Psoas muscle (tissue), 7 donors: ENCODE results near the gene TMEM106A. TPM values are rescaled to one million over a fixed set of nuclear protein-coding genes. Genes with fewer than 3 reads are reported as not detected.

ENCODE experiments used
- polyA plus RNA-seq, 3 donors: library from polyadenylated mRNA; stranded (reverse); fragments of 200-250 nt; gene quantifications; one replicate each; pipeline ENCODE4 v1.2.3, GENCODE V29; 2013
- total RNA-seq, 4 donors: library from RNA; stranded (reverse); fragmentation: NEBNext Ultra II Directional in 2 of 4; extraction: Animal tissue kit (Norgen Biotek cat#: 25700) in 2 of 4; gene quantifications; one replicate each; pipeline versions ENCODE4 v1.2.1 to v1.2.4, GENCODE V29; 2021 to 2023
- donor health status: healthy with polysubstance abuse.
- donor health status: DM: no; HTN: no; CAD: no; lungs with moderate emphysema.
- donor health status: Bipolar disorder and iron deficiency.
- donor health status: healthy.
- donor health status: DM: no; HTN: no; CAD: no.
- donor health status: DM: no; HTN: no; CAD: no.
- donor health status: DM: yes; HTN: yes; CAD: no.

The TMEM106A gene
- total and polyA plus RNA-seq, 7 donors, result 0.21 to 3.4 (median 1.9) TPM

Other genes with a start within 250 kb of the TMEM106A start
- 10 to 100 TPM; 29.7 to 54.6 (median 43.1) TPM for gene AARSD1, start 247.4 kb upstream of the TMEM106A start, total RNA-seq
- gene AARSD1, start 247.4 kb upstream of the TMEM106A start, polyA plus RNA-seq, result 10 to 100 TPM; 55.2 to 68.1 (median 55.3) TPM
- 10 to 100 TPM; 47.8 to 66.0 (median 55.3) TPM for gene PTGES3L, start 231.8 kb upstream of the TMEM106A start, total RNA-seq
- 10 to 100 TPM; 43.7 to 59.5 (median 44.7) TPM for gene PTGES3L, start 231.8 kb upstream of the TMEM106A start, polyA plus RNA-seq
- 10 to 100 TPM in 2 of 4 donors, 1 to 10 TPM in 2; 8.7 to 16.8 (median 12.8) TPM for gene RUNDC1, start 231.3 kb upstream of the TMEM106A start, total RNA-seq
- 10 to 100 TPM; 10.4 to 17.8 (median 10.6) TPM for gene RUNDC1, start 231.3 kb upstream of the TMEM106A start, polyA plus RNA-seq
- 1,000 to 10,000 TPM in 1 of 4 donors, 100 to 1,000 TPM in 3; 506 to 1,045 (median 824) TPM for gene RPL27, start 213.5 kb upstream of the TMEM106A start, total RNA-seq
- 1,000 to 10,000 TPM; 2,533 to 3,118 (median 2,913) TPM for gene RPL27, start 213.5 kb upstream of the TMEM106A start, polyA plus RNA-seq
- gene IFI35, start 205.1 kb upstream of the TMEM106A start, total RNA-seq, result 1 to 10 TPM; 4.6 to 6.5 (median 6.2) TPM
- 1 to 10 TPM; 4.2 to 7.8 (median 6.5) TPM for gene IFI35, start 205.1 kb upstream of the TMEM106A start, polyA plus RNA-seq
- gene VAT1, start 189.5 kb upstream of the TMEM106A start, total RNA-seq, result 10 to 100 TPM; 20.0 to 50.6 (median 34.1) TPM
- 10 to 100 TPM; 19.2 to 20.2 (median 19.7) TPM for gene VAT1, start 189.5 kb upstream of the TMEM106A start, polyA plus RNA-seq
- gene RND2, start 186.6 kb upstream of the TMEM106A start, total RNA-seq, result under 1 TPM; 0.04 to 0.22 (median 0.16) TPM
- gene RND2, start 186.6 kb upstream of the TMEM106A start, polyA plus RNA-seq, result under 1 TPM; 0.04 to 0.09 (median 0.04) TPM
- 1 to 10 TPM; 2.3 to 6.1 (median 3.8) TPM for gene BRCA1, start 86.5 kb upstream of the TMEM106A start, total RNA-seq
- gene BRCA1, start 86.5 kb upstream of the TMEM106A start, polyA plus RNA-seq, result 1 to 10 TPM; 1.5 to 4.6 (median 2.2) TPM
- gene NBR1, start 40.7 kb upstream of the TMEM106A start, total RNA-seq, result 100 to 1,000 TPM; 104 to 157 (median 133) TPM
- gene NBR1, start 40.7 kb upstream of the TMEM106A start, polyA plus RNA-seq, result 10 to 100 TPM; 13.7 to 91.7 (median 45.9) TPM
- not detected for gene CCDC200, start 16.7 kb downstream of the TMEM106A start, total RNA-seq
- under 1 TPM in 2 of 3 donors, not detected in 1; 0.38 to 0.41 TPM for gene CCDC200, start 16.7 kb downstream of the TMEM106A start, polyA plus RNA-seq
- 1,000 to 10,000 TPM; 2,334 to 4,375 (median 3,394) TPM for gene RNU2-1, start 22.1 kb downstream of the TMEM106A start, total RNA-seq
- gene RNU2-1, start 22.1 kb downstream of the TMEM106A start, polyA plus RNA-seq, result not detected
- gene ARL4D, start 187.1 kb downstream of the TMEM106A start, total RNA-seq, result 1 to 10 TPM in 3 of 4 donors, under 1 TPM in 1; 0.69 to 1.8 (median 1.4) TPM
- gene ARL4D, start 187.1 kb downstream of the TMEM106A start, polyA plus RNA-seq, result 1 to 10 TPM; 1.3 to 6.5 (median 2.4) TPM